ENCODE measurements around the gene UTP4.

GRCh38 chr16:69199382-69199781 is 66.9 kb downstream of the UTP4 start:
- TF ChIP-seq CTCF (IDR thresholded peaks at IDR 0.05; ENCODE audit: borderline replicate concordance, extremely low read depth, low read length, poor library complexity, severe bottlenecking), result no peak
- no peak for TF ChIP-seq EZH2 (IDR thresholded peaks at IDR 0.05; ENCODE audit: borderline replicate concordance, low read depth, low read length, severe bottlenecking)

Measured in DND-41 (cell line).